ENCODE results near the gene GJA5.

GRCh38 chr1:147748676-147749350, 11.6 kb downstream of the GJA5 start:
- TF ChIP-seq, protein P1, sequence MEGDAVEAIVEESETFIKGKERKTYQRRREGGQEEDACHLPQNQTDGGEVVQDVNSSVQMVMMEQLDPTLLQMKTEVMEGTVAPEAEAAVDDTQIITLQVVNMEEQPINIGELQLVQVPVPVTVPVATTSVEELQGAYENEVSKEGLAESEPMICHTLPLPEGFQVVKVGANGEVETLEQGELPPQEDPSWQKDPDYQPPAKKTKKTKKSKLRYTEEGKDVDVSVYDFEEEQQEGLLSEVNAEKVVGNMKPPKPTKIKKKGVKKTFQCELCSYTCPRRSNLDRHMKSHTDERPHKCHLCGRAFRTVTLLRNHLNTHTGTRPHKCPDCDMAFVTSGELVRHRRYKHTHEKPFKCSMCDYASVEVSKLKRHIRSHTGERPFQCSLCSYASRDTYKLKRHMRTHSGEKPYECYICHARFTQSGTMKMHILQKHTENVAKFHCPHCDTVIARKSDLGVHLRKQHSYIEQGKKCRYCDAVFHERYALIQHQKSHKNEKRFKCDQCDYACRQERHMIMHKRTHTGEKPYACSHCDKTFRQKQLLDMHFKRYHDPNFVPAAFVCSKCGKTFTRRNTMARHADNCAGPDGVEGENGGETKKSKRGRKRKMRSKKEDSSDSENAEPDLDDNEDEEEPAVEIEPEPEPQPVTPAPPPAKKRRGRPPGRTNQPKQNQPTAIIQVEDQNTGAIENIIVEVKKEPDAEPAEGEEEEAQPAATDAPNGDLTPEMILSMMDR (conservative IDR thresholded peaks at IDR 0.05; ENCODE audit: low read depth, low read length), result no peak
- TF ChIP-seq EZH2 (IDR thresholded peaks at IDR 0.05; ENCODE audit: low read length, unreplicated experiment) (no peak), EZH2phosphoT487 (IDR thresholded peaks at IDR 0.05; ENCODE audit: borderline replicate concordance, low read length) (no peak)
